GDM1 (cell line): ENCODE measurements around the gene FURIN.
"Not testable (repeated sequence)": the region's sequence is repeated elsewhere in the genome, so short reads cannot be mapped to it uniquely, and the experiment has no call there.

ENCODE experiments used
- DNase-seq: peaks from one replicate; lab custom pipeline; 2025; lab: John Stamatoyannopoulos, UW

Gene FURIN

GRCh38 chr15:90902040-90902839 is 33.9 kb downstream of the FURIN start:
- DNase-seq = peak; percentile 82

GRCh38 chr15:90902840-90903732 is 34.7 kb downstream of the FURIN start, which contains the start of gene MAN2A2:
Gene MAN2A2, plus strand, starts transcription at chr15:90903302. Its CDS starts 906 bp downstream, at chr15:90904208.
- peak; percentile 51 for DNase-seq

- DNase-seq = no peak
Observed at GRCh38 chr15:90903733-90904536, 35.5 kb downstream of the FURIN start.

- no peak for DNase-seq
Observed at GRCh38 chr15:90904746-90905145, 36.4 kb downstream of the FURIN start.

- no peak for DNase-seq
Observed at GRCh38 chr15:90905306-90906180, 37.2 kb downstream of the FURIN start.

- no peak for DNase-seq
Observed at GRCh38 chr15:90906181-90906849, 37.9 kb downstream of the FURIN start.

- DNase-seq = no peak
Observed at GRCh38 chr15:90907051-90907660, 38.8 kb downstream of the FURIN start.

- DNase-seq = no peak
Observed at GRCh38 chr15:90907838-90908507, 39.6 kb downstream of the FURIN start.

GRCh38 chr15:90909449-90909848 is 41.1 kb downstream of the FURIN start:
- DNase-seq = not testable (repeated sequence)

GRCh38 chr15:90909976-90910375 is 41.6 kb downstream of the FURIN start:
- no peak for DNase-seq

- DNase-seq = no peak
Observed at GRCh38 chr15:90910441-90911301, 42.3 kb downstream of the FURIN start.

- DNase-seq = no peak
Observed at GRCh38 chr15:90911302-90911623, 42.9 kb downstream of the FURIN start.

- no peak for DNase-seq
Observed at GRCh38 chr15:90911906-90912769, 43.8 kb downstream of the FURIN start.

- DNase-seq = no peak
Observed at GRCh38 chr15:90912770-90913075, 44.3 kb downstream of the FURIN start.

GRCh38 chr15:90913398-90913944 is 45.1 kb downstream of the FURIN start:
- DNase-seq = no peak

GRCh38 chr15:90914305-90915080 is 46.1 kb downstream of the FURIN start:
- DNase-seq = no peak
